NCI-H510A treated with DMSO at 0.1 percent for 48 hours (cell line): Measurements from ENCODE around the gene HSCB.
"Not testable (repeated sequence)": the region's sequence is repeated elsewhere in the genome, so short reads cannot be mapped to it uniquely, and the experiment has no call there.

Source experiments
- DNase-seq: peaks from one replicate; lab custom pipeline; 2025; lab: John Stamatoyannopoulos, UW

The HSCB gene

GRCh38 chr22:28741785-28742561 lies at the start of gene HSCB, which contains the start of gene CHEK2:
TSS of gene HSCB (plus strand) at chr22:28742039. CDS start at chr22:28742096, 57 bp downstream.
TSS of gene CHEK2 (minus strand) at chr22:28741820. CDS start at chr22:28734721, 7,099 bp downstream.
- peak; percentile 94 for DNase-seq

- DNase-seq = not testable (repeated sequence)
Observed at GRCh38 chr22:28693041-28693760, 48.6 kb upstream of the HSCB start.

GRCh38 chr22:28702891-28703290 lies 38.9 kb upstream of the HSCB start:
- no peak for DNase-seq

- no peak for DNase-seq
Observed at GRCh38 chr22:28703436-28703835, 38.4 kb upstream of the HSCB start.

GRCh38 chr22:28706845-28707244 lies 35.0 kb upstream of the HSCB start:
- DNase-seq = no peak

- DNase-seq = no peak
Observed at GRCh38 chr22:28710107-28710506, 31.7 kb upstream of the HSCB start.

- no peak for DNase-seq
Observed at GRCh38 chr22:28710576-28711191, 31.2 kb upstream of the HSCB start.

GRCh38 chr22:28711341-28711740 lies 30.5 kb upstream of the HSCB start:
- DNase-seq = no peak

- DNase-seq = no peak
Observed at GRCh38 chr22:28711820-28712777, 29.7 kb upstream of the HSCB start.

- DNase-seq = no peak
Observed at GRCh38 chr22:28714043-28714628, 27.7 kb upstream of the HSCB start.

GRCh38 chr22:28715611-28716010 lies 26.2 kb upstream of the HSCB start:
- no peak for DNase-seq

GRCh38 chr22:28716686-28717085 lies 25.2 kb upstream of the HSCB start:
- DNase-seq = no peak

GRCh38 chr22:28718044-28718443 lies 23.8 kb upstream of the HSCB start:
- no peak for DNase-seq

GRCh38 chr22:28728002-28728401 lies 13.8 kb upstream of the HSCB start:
- DNase-seq = no peak

GRCh38 chr22:28728621-28729313 lies 13.1 kb upstream of the HSCB start:
- no peak for DNase-seq

- no peak for DNase-seq
Observed at GRCh38 chr22:28730179-28730578, 11.7 kb upstream of the HSCB start.

- no peak for DNase-seq
Observed at GRCh38 chr22:28734393-28734792, 7.4 kb upstream of the HSCB start.

GRCh38 chr22:28736301-28737155 lies 5.3 kb upstream of the HSCB start:
- peak; percentile 17 for DNase-seq

- no peak for DNase-seq
Observed at GRCh38 chr22:28737701-28738100, 4.1 kb upstream of the HSCB start.

GRCh38 chr22:28738876-28739275 lies 3.0 kb upstream of the HSCB start:
- not testable (repeated sequence) for DNase-seq
